H1 (cell line): ENCODE results near the gene FGF2. TPM values are rescaled to one million over a fixed set of nuclear protein-coding genes. Genes with fewer than 3 reads are reported as not detected.

ENCODE experiments used
- CTCF ChIA-PET: fragments of 300-600 bp; sonication (Branson Sonifier 250); formaldehyde crosslinking; loops from one replicate; lab custom pipeline; 2021; ENCODE audit not compliant: partially characterized antibody; lab: Charles Lee
- POLR2A ChIA-PET: fragments of 300-600 bp; sonication (Branson Sonifier 250); formaldehyde crosslinking; loops from one replicate; lab custom pipeline; 2021; ENCODE audit warnings: inconsistent platforms; ENCODE audit not compliant: partially characterized antibody; lab: Charles Lee
- DNase-seq, 2 experiments: peaks; one replicate each; pipeline versions ENCODE4 v3.0.0 to v3.0.0-alpha.2; 2010 to 2022; ENCODE audit warnings: low spot score in 2 of 2, low read depth in 1 of 2, mixed read lengths in 1 of 2
- FAIRE-seq: peaks from 2 replicates; lab custom pipeline; 2011; peaks lifted over from hg19 to GRCh38; lab: Jason Lieb, UNC
- H2AFZ ChIP-seq: 2 replicates; pipeline ENCODE4 v1.8.1; 2012; ENCODE audit warnings: low read length, inconsistent platforms
- H2AK5ac ChIP-seq: 2 replicates; pipeline ENCODE4 v1.6.1; 2013; ENCODE audit warnings: low read depth, low read length
- H2BK120ac ChIP-seq: replicated peaks from 2 replicates; pipeline ENCODE3; 2013; ENCODE audit warnings: low read depth, low read length, inconsistent platforms
- H2BK12ac ChIP-seq: 2 replicates; pipeline ENCODE4 v1.6.1; 2013; ENCODE audit warnings: low read depth, low read length
- H2BK15ac ChIP-seq: 2 replicates; pipeline ENCODE4 v1.6.1; 2013; ENCODE audit warnings: low read length
- H2BK20ac ChIP-seq: 2 replicates; pipeline ENCODE4 v1.6.1; 2013; ENCODE audit warnings: low read length
- H2BK5ac ChIP-seq: 2 replicates; pipeline ENCODE4 v1.6.1; 2013; ENCODE audit warnings: low read depth, low read length
- H3K14ac ChIP-seq: 2 replicates; pipeline ENCODE4 v1.6.1; 2013; ENCODE audit warnings: inconsistent platforms; ENCODE audit not compliant: insufficient read length
- H3K18ac ChIP-seq: 2 replicates; pipeline ENCODE4 v1.6.1; 2013; ENCODE audit warnings: low read length; ENCODE audit errors: extremely low read depth
- H3K23ac ChIP-seq: 2 replicates; pipeline ENCODE4 v1.6.1; 2013; ENCODE audit warnings: inconsistent platforms; ENCODE audit not compliant: insufficient read length
- H3K23me2 ChIP-seq: 2 replicates; pipeline ENCODE4 v1.6.1; 2013; ENCODE audit warnings: low read depth, low read length
- H3K27ac ChIP-seq: 2 replicates; pipeline ENCODE4 v1.6.1; 2011; ENCODE audit warnings: low read depth, low read length, inconsistent platforms
- H3K27me3 ChIP-seq, 4 experiments: replicated peaks in 1 of 4; 1 replicate in 1 of 4; 2 replicates in 3 of 4; pipeline versions ENCODE4 v1.6.1 to v1.8.1; 2011 to 2013; ENCODE audit warnings: low read length in 3 of 4, mild to moderate bottlenecking in 3 of 4, inconsistent platforms in 2 of 4, mixed read lengths in 2 of 4, moderate library complexity in 1 of 4; ENCODE audit not compliant: control insufficient read depth in 3 of 4, insufficient read depth in 3 of 4; ENCODE audit errors: extremely low read depth in 1 of 4
- H3K36me3 ChIP-seq, 4 experiments: 2 replicates each; pipeline versions ENCODE4 v1.6.1 to v1.8.1; 2011 to 2013; ENCODE audit warnings: mild to moderate bottlenecking in 4 of 4, low read length in 3 of 4, moderate library complexity in 2 of 4, control low read depth in 1 of 4, inconsistent platforms in 1 of 4; ENCODE audit not compliant: insufficient read depth in 4 of 4, control insufficient read depth in 2 of 4
- H3K4ac ChIP-seq: replicated peaks from 2 replicates; pipeline ENCODE3; 2013; ENCODE audit warnings: low read length, low read depth, mixed read lengths, inconsistent platforms; ENCODE audit not compliant: insufficient read length
- H3K4me1 ChIP-seq, 4 experiments: replicated peaks in 1 of 4; 1 replicate in 1 of 4; 2 replicates in 3 of 4; pipeline versions ENCODE4 v1.6.1 to v1.8.1; 2011 to 2013; ENCODE audit warnings: low read length in 3 of 4, inconsistent platforms in 2 of 4, mixed read lengths in 1 of 4; ENCODE audit not compliant: insufficient read depth in 4 of 4, control insufficient read depth in 3 of 4
- H3K4me2 ChIP-seq, 2 experiments: 2 replicates each; pipeline versions ENCODE4 v1.6.1 to v1.8.1; 2011 to 2013; ENCODE audit warnings: low read depth in 2 of 2, low read length in 2 of 2, control low read depth in 1 of 2, inconsistent platforms in 1 of 2, mild to moderate bottlenecking in 1 of 2; ENCODE audit not compliant: insufficient read depth in 1 of 2
- H3K4me3 ChIP-seq, 4 experiments: fragments of 200-600, 300-600 bp in 1 of 4; sonication (generic), shearing (Covaris generic), sonication (Bioruptor Twin) in 1 of 4; 2 replicates each; pipeline versions ENCODE4 v1.5.1 to v1.8.1; 2011 to 2016; ENCODE audit warnings: low read length in 4 of 4, low read depth in 3 of 4, control low read depth in 2 of 4, inconsistent platforms in 2 of 4, mild to moderate bottlenecking in 2 of 4, mixed read lengths in 1 of 4, moderate library complexity in 1 of 4; ENCODE audit not compliant: insufficient read depth in 2 of 4; ENCODE audit errors: extremely low read depth in 1 of 4
- H3K56ac ChIP-seq: replicated peaks from 2 replicates; pipeline ENCODE3; 2013; ENCODE audit warnings: low read depth, mild to moderate bottlenecking, mixed read lengths, low read length, inconsistent platforms; ENCODE audit not compliant: insufficient read length
- H3K79me1 ChIP-seq: 2 replicates; pipeline ENCODE4 v1.6.1; 2013; ENCODE audit warnings: low read depth, low read length, control low read depth
- H3K79me2 ChIP-seq, 2 experiments: 2 replicates each; pipeline versions ENCODE4 v1.6.1 to v1.8.1; 2012 to 2013; ENCODE audit warnings: low read length in 2 of 2, mild to moderate bottlenecking in 2 of 2, inconsistent platforms in 1 of 2; ENCODE audit not compliant: insufficient read depth in 2 of 2, control insufficient read depth in 1 of 2
- H3K9ac ChIP-seq, 4 experiments: replicated peaks in 1 of 4; 1 replicate in 1 of 4; 2 replicates in 3 of 4; pipeline versions ENCODE4 v1.6.1 to v1.8.1; 2011 to 2013; ENCODE audit warnings: low read depth in 3 of 4, low read length in 3 of 4, control low read depth in 2 of 4, mild to moderate bottlenecking in 2 of 4, moderate library complexity in 2 of 4, inconsistent platforms in 1 of 4; ENCODE audit errors: extremely low read depth in 1 of 4
- H3K9me3 ChIP-seq, 2 experiments: 2 replicates each; pipeline versions ENCODE4 v1.6.1 to v1.8.1; 2012 to 2013; ENCODE audit warnings: mild to moderate bottlenecking in 2 of 2, moderate library complexity in 2 of 2, control low read depth in 1 of 2, inconsistent platforms in 1 of 2, low read depth in 1 of 2, low read length in 1 of 2, mixed read lengths in 1 of 2; ENCODE audit not compliant: insufficient read depth in 2 of 2
- H4K20me1 ChIP-seq, 2 experiments: replicated peaks in 1 of 2; 2 replicates each; pipeline versions ENCODE3 to v1.8.1; 2011 to 2013; ENCODE audit warnings: inconsistent platforms in 2 of 2, low read length in 2 of 2, mild to moderate bottlenecking in 1 of 2; ENCODE audit not compliant: insufficient read depth in 2 of 2, control insufficient read depth in 1 of 2
- H4K5ac ChIP-seq: 2 replicates; pipeline ENCODE4 v1.6.1; 2013; ENCODE audit warnings: low read length, low read depth, mixed read lengths, inconsistent platforms; ENCODE audit not compliant: insufficient read length
- H4K8ac ChIP-seq: 2 replicates; pipeline ENCODE4 v1.8.0; 2013; ENCODE audit warnings: mild to moderate bottlenecking, moderate library complexity, low read length, inconsistent platforms; ENCODE audit not compliant: insufficient read depth; ENCODE audit errors: extremely low read depth
- H4K91ac ChIP-seq: replicated peaks from 2 replicates; pipeline ENCODE3; 2013; ENCODE audit warnings: low read length, mixed read lengths, inconsistent platforms; ENCODE audit not compliant: insufficient read length
- POLR2A ChIP-seq, 2 experiments: IDR thresholded peaks; 1 replicate in 1 of 2; 2 replicates in 1 of 2; pipeline ENCODE4 v1.6.1; 2011; ENCODE audit warnings: low read depth in 2 of 2, low read length in 2 of 2, mild to moderate bottlenecking in 2 of 2; ENCODE audit errors: control extremely low read depth in 1 of 2
- SIN3A ChIP-seq, 2 experiments: IDR thresholded peaks in 1 of 2; conservative IDR thresholded peaks in 1 of 2; 2 replicates each; pipeline ENCODE4 v1.6.1; 2011 to 2012; ENCODE audit warnings: low read length in 2 of 2, improper control_type of control experiment in 1 of 2, low read depth in 1 of 2, mild to moderate bottlenecking in 1 of 2
- TCF12 ChIP-seq: IDR thresholded peaks from 2 replicates; pipeline ENCODE4 v1.6.1; 2011; ENCODE audit warnings: low read depth, mild to moderate bottlenecking, low read length
- WGBS, 2 experiments: shearing (Covaris generic) in 1 of 2; methylation state at CpG; one replicate each; pipeline versions ENCODE4 v1.1.6 to v1.1.7; 2013 to 2015; ENCODE audit warnings: low lambda C conversion rate in 2 of 2, mixed read lengths in 2 of 2, inconsistent platforms in 1 of 2, low coverage in 1 of 2, missing lambda C conversion rate in 1 of 2; ENCODE audit not compliant: insufficient replicate concordance in 2 of 2, insufficient coverage in 1 of 2, insufficient read length in 1 of 2; ENCODE audit errors: extremely low coverage in 1 of 2, missing lambda C conversion rate in 1 of 2; 5-methylcytosine and 5-hydroxymethylcytosine counted together
- polyA plus RNA-seq, 7 experiments: library from polyadenylated mRNA; depleted of rRNA in 3 of 7; stranded (reverse) in 5 of 7; unstranded in 2 of 7; fragments of >200 nt in 5 of 7; fragments of 200-250 nt in 2 of 7; gene quantifications; 1 replicate in 5 of 7; 2 replicates in 1 of 7; 4 replicates in 1 of 7; pipeline versions ENCODE4 v1.2.1 to v1.2.3, GENCODE V29; 2011 to 2013; ENCODE audit warnings: missing spikeins in 2 of 7, mixed read lengths in 2 of 7
- total RNA-seq: library from RNA; stranded (reverse); fragmentation: NEBNext Ultra II Directional; extraction: Animal tissue kit (Norgen Biotek cat#: 25700); gene quantifications from 2 replicates; pipeline ENCODE4 v1.2.1, GENCODE V29; 2021

The FGF2 gene
- total and polyA plus RNA-seq, 2 of the 8 experiments (the other 6 are each of a cell fraction or from before 2014, with no cell fraction given), result 23.4 to 145 TPM

- H3K18ac ChIP-seq, result no peak overlapping the region
- WGBS, 2 experiments, result 64% methylated on average over 4 of the region's 4 CpGs; no CpG with 5 or more reads in 1 of the 2 experiments
- H3K4me2 ChIP-seq, result no peak overlapping the region
- H3K9ac ChIP-seq, result peak overlapping the region in 1 of 4 experiments; percentile 37; a peak in 1 of 7 replicates
- no peak overlapping the region for H2BK15ac ChIP-seq
- POLR2A ChIA-PET, result interaction anchor here (1.1 to 5.7 kb wide), 3 partner anchors 8 to 74 kb away, joined by 3 to 28 read pairs (median 3); partner anchors contain the start of gene NUDT6
- H3K4me1 ChIP-seq, result no peaks in the 10 kb centered on the region
- no peak overlapping the region for H2AK5ac ChIP-seq
- peaks cover 0 to 3% (median 0%) of the 10 kb centered on the region in 4 experiments; a peak in 1 of 7 replicates for H3K27me3 ChIP-seq
- no peak overlapping the region for H2BK5ac ChIP-seq
- H3K23me2 ChIP-seq, result no peaks in the 10 kb centered on the region
- H3K56ac ChIP-seq, result no peak overlapping the region
- no peak overlapping the region for H2AFZ ChIP-seq
- H4K8ac ChIP-seq, result no peak overlapping the region
- no peaks in the 10 kb centered on the region for H3K9me3 ChIP-seq
- no peak overlapping the region for H2BK120ac ChIP-seq
- H2BK20ac ChIP-seq, result no peak overlapping the region
- CTCF ChIA-PET, result interaction anchor here (0.6 to 2.5 kb wide), 6 partner anchors 11 to 312 kb away, joined by 3 to 14 read pairs (median 4); no protein-coding TSS in a partner anchor
- H4K91ac ChIP-seq, result no peak overlapping the region
- DNase-seq, result no peak
- no peak overlapping the region for H4K5ac ChIP-seq
- no peak overlapping the region for H2BK12ac ChIP-seq
- no peak overlapping the region for H3K4ac ChIP-seq
- no peaks in the 10 kb centered on the region for H4K20me1 ChIP-seq
- no peaks in the 10 kb centered on the region for H3K79me1 ChIP-seq
- H3K4me3 ChIP-seq, result no peak overlapping the region
- H3K23ac ChIP-seq, result no peak overlapping the region
- no peaks in the 10 kb centered on the region for H3K79me2 ChIP-seq
- no peak overlapping the region for H3K27ac ChIP-seq
- H3K36me3 ChIP-seq, result peaks cover 0 to 8% (median 0%) of the 10 kb centered on the region in 4 experiments; a peak in 3 of 8 replicates
- no peak for FAIRE-seq
- no peak overlapping the region for H3K14ac ChIP-seq
- TF ChIP-seq SIN3A (conservative IDR thresholded peaks at IDR 0.05 in 1 of 2, IDR thresholded peaks at IDR 0.05 in 1 of 2; ENCODE audit: low read depth in 1 of 2, low read length in 2 of 2), result no peak
- TF ChIP-seq POLR2A (IDR thresholded peaks at IDR 0.05; ENCODE audit: control extremely low read depth in 1 of 2, low read depth in 2 of 2, low read length in 2 of 2), result no peak
- no peak for TF ChIP-seq TCF12
These were observed 87.8 kb downstream of the FGF2 start for GRCh38 chr4:122914292-122914904.
